ENCODE data around the gene KCNC3. TPM values are rescaled to one million over a fixed set of nuclear protein-coding genes. Genes with fewer than 3 reads are reported as not detected.
A peak's percentile ranks its signal among the peaks of the same experiment; 100 is the strongest.
"Not testable (repeated sequence)": the region's sequence is repeated elsewhere in the genome, so short reads cannot be mapped to it uniquely, and the experiment has no call there.

The KCNC3 gene
- total RNA-seq, 1 experiment from 2014 or later = 17.3 TPM

DNA sequence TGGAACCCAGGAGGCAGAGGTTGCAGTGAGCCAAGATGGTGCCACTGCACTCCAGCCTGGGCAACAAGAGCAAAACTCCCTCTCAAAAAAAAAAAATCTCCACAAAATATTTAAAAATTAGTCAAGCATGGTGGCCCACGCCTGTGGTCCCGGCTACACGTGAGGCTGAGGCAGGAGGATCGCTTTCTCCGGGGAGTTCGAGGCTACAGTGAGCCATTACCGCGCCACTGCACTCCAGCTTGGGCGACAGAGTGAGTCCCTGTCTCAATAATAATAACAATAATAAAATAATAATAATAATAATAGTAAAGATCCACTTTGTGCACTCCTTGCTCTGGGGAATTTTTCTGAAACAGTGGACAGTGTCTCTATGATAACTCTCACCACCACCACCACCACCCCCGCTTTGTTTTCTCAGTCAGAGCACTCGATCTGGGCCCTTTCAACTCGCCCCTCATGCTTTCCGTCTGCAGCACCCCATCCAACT lies 27.6 kb upstream of the KCNC3 start:
- peaks cover 2% of the 10 kb centered on the region; the same call in 1 of the 2 replicates for H3K4me1 ChIP-seq (ENCODE audit: insufficient read depth, low read length)

DNA sequence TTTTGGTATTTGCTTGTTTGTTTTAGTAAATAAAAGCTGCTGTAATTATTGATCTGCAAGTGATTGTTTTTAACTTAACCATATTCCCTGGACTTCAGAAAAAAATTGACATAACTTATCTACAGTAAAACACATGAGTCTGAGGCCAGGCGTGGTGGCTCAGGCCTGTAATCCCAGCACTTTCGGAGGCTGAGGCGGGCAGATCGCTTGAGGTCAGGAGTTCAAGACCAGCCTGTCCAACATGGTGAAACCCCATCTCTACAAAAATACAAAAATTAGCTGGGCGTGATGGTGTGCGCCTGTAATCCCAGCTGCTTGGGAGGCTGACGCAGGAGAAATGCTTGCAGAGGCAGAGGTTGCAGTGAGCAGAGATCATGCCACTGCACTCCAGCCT lies 24.3 kb upstream of the KCNC3 start:
- H3K4ac ChIP-seq (ENCODE audit: low read depth, low read length); H3K23me2 ChIP-seq (ENCODE audit: insufficient read length, low read depth, low read length, poor library complexity, severe bottlenecking); H3K4me2 ChIP-seq (ENCODE audit: insufficient read depth, insufficient read length, low read length); H3K4me1 ChIP-seq (ENCODE audit: insufficient read depth, low read length); H4K91ac ChIP-seq (ENCODE audit: insufficient read length, low read depth, low read length); H3K9me3 Mint-ChIP-seq; H3K14ac ChIP-seq (ENCODE audit: insufficient read depth, low read length); H2BK120ac ChIP-seq (ENCODE audit: low read depth, low read length, poor library complexity, severe bottlenecking); H3K56ac ChIP-seq (ENCODE audit: insufficient read length, low read depth, low read length); H3K27ac Mint-ChIP-seq; H4K5ac ChIP-seq (ENCODE audit: insufficient read length, low read depth, low read length); H2BK5ac ChIP-seq (ENCODE audit: insufficient read length, low read length); H3K9ac ChIP-seq (ENCODE audit: extremely low read depth, insufficient read length, low read length); H3T11ph ChIP-seq (ENCODE audit: low read length); H4K20me1 ChIP-seq (ENCODE audit: control insufficient read depth, insufficient read depth, insufficient read length); H3K36me3 Mint-ChIP-seq (ENCODE audit: insufficient read depth in 1 of 3, low read depth in 3 of 3); H3K27me3 ChIP-seq (ENCODE audit: insufficient read depth, low read length); H3K4me1 Mint-ChIP-seq; H4K8ac ChIP-seq (replicated peaks; ENCODE audit: insufficient read length, low read depth, low read length); H3K4me3 Mint-ChIP-seq; H3K18ac ChIP-seq (ENCODE audit: insufficient read length, low read depth, low read length); H2AK5ac ChIP-seq (ENCODE audit: insufficient read length, low read length); H3K27me3 Mint-ChIP-seq (ENCODE audit: low read depth); H2BK15ac ChIP-seq (ENCODE audit: low read depth, low read length); H2AFZ ChIP-seq (ENCODE audit: low read length); H3K9me3 ChIP-seq (ENCODE audit: control insufficient read depth, low read depth, low read length); H3K23ac ChIP-seq (ENCODE audit: insufficient read length, low read depth, low read length); H3K79me2 ChIP-seq (ENCODE audit: insufficient read depth, low read length); DNase-seq; H3K27ac ChIP-seq (ENCODE audit: insufficient read length, low read depth, low read length); H3K79me1 ChIP-seq (ENCODE audit: insufficient read depth, low read depth, low read length, poor library complexity, severe bottlenecking); H2BK20ac ChIP-seq (ENCODE audit: low read depth, low read length, poor library complexity, severe bottlenecking); H2BK12ac ChIP-seq (ENCODE audit: insufficient read length, low read depth, low read length): not testable (repeated sequence)
- no CpG with 5 or more reads among the region's 7 CpGs for WGBS (ENCODE audit: extremely low coverage, insufficient read length, low lambda C conversion rate)

More for the DNA sequence above, 27.6 kb upstream of the KCNC3 start:
- Histone ChIP-seq H2BK15ac (ENCODE audit: low read depth, low read length) (no peak overlapping the region), H3K4me2 (ENCODE audit: insufficient read depth, insufficient read length, low read length) (no peak overlapping the region), H3T11ph (ENCODE audit: low read length) (no peak overlapping the region), H4K5ac (ENCODE audit: insufficient read length, low read depth, low read length) (no peak overlapping the region), H3K14ac (ENCODE audit: insufficient read depth, low read length) (no peak overlapping the region), H3K56ac (ENCODE audit: insufficient read length, low read depth, low read length) (no peak overlapping the region), H2BK12ac (ENCODE audit: insufficient read length, low read depth, low read length) (no peak overlapping the region), H3K9ac (ENCODE audit: extremely low read depth, insufficient read length, low read length) (no peak overlapping the region), H4K91ac (ENCODE audit: insufficient read length, low read depth, low read length) (no peak overlapping the region), H3K4ac (ENCODE audit: low read depth, low read length) (no peak overlapping the region), H3K23me2 (ENCODE audit: insufficient read length, low read depth, low read length, poor library complexity, severe bottlenecking) (no peaks in the 10 kb centered on the region), H4K8ac (replicated peaks; ENCODE audit: insufficient read length, low read depth, low read length) (no peak overlapping the region), H2BK20ac (ENCODE audit: low read depth, low read length, poor library complexity, severe bottlenecking) (no peak overlapping the region), H3K79me2 (ENCODE audit: insufficient read depth, low read length) (no peaks in the 10 kb centered on the region), H3K79me1 (ENCODE audit: insufficient read depth, low read depth, low read length, poor library complexity, severe bottlenecking) (no peaks in the 10 kb centered on the region), H2AFZ (ENCODE audit: low read length) (no peak overlapping the region), H3K9me3 (ENCODE audit: control insufficient read depth, low read depth, low read length) (no peaks in the 10 kb centered on the region), H3K23ac (ENCODE audit: insufficient read length, low read depth, low read length) (no peak overlapping the region), H2BK5ac (ENCODE audit: insufficient read length, low read length) (no peak overlapping the region), H3K27me3 (ENCODE audit: insufficient read depth, low read length) (no peaks in the 10 kb centered on the region), H4K20me1 (ENCODE audit: control insufficient read depth, insufficient read depth, insufficient read length) (no peaks in the 10 kb centered on the region), H2BK120ac (ENCODE audit: low read depth, low read length, poor library complexity, severe bottlenecking) (no peak overlapping the region), H3K18ac (ENCODE audit: insufficient read length, low read depth, low read length) (no peak overlapping the region), H3K27ac (ENCODE audit: insufficient read length, low read depth, low read length) (no peak overlapping the region), H2AK5ac (ENCODE audit: insufficient read length, low read length) (no peak overlapping the region)
- Mint-ChIP-seq H3K9me3 (no peaks in the 10 kb centered on the region; a peak in 2 of 5 replicates), H3K27me3 (ENCODE audit: low read depth) (peaks cover 7% of the 10 kb centered on the region), H3K4me1 (peaks cover 7 to 14% of the 10 kb centered on the region in 2 experiments), H3K27ac (peak overlapping the region in 1 of 3 experiments; percentile 34; a peak in 1 of 7 replicates), H3K36me3 (ENCODE audit: insufficient read depth in 1 of 3, low read depth in 3 of 3) (peaks cover 0 to 8% (median 6%) of the 10 kb centered on the region in 3 experiments; a peak in 3 of 7 replicates), H3K4me3 (no peak overlapping the region)
- no CpG with 5 or more reads among the region's 13 CpGs for WGBS (ENCODE audit: extremely low coverage, insufficient read length, low lambda C conversion rate)
- no peak for DNase-seq
- TF ChIP-seq, protein P1, sequence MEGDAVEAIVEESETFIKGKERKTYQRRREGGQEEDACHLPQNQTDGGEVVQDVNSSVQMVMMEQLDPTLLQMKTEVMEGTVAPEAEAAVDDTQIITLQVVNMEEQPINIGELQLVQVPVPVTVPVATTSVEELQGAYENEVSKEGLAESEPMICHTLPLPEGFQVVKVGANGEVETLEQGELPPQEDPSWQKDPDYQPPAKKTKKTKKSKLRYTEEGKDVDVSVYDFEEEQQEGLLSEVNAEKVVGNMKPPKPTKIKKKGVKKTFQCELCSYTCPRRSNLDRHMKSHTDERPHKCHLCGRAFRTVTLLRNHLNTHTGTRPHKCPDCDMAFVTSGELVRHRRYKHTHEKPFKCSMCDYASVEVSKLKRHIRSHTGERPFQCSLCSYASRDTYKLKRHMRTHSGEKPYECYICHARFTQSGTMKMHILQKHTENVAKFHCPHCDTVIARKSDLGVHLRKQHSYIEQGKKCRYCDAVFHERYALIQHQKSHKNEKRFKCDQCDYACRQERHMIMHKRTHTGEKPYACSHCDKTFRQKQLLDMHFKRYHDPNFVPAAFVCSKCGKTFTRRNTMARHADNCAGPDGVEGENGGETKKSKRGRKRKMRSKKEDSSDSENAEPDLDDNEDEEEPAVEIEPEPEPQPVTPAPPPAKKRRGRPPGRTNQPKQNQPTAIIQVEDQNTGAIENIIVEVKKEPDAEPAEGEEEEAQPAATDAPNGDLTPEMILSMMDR (conservative IDR thresholded peaks at IDR 0.05) = no peak
